ENCODE results near the gene LYSMD1. TPM values are rescaled to one million over a fixed set of nuclear protein-coding genes. Genes with fewer than 3 reads are reported as not detected.

The LYSMD1 gene
- total RNA-seq, 6 experiments from 2014 or later = 5.0 to 6.6 (median 6.0) TPM

DNA sequence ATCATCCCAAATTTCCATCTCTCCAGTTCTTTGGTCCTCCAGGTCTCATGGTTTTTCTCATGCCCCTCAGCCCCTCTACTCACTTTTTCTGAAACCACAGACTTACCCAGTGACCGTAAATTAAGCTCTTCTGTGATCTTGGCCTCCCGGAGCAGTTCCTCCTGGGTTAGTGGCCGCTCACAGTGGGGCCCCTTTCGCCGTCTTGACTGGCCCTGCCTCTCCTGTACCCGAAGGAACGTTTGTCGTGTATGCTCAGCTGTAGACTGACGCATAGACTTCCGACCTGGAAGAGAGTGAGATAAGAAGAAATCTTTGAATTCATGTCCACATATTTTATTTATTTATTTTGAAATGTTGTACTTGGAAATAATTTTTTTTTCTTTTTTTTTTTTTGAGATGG lies 18.5 kb upstream of the LYSMD1 start:
- Mint-ChIP-seq H3K36me3 (ENCODE audit: low read depth) (peaks cover 25% of the 10 kb centered on the region), H3K27me3 (ENCODE audit: insufficient read depth) (no peaks in the 10 kb centered on the region), H3K9me3 (no peaks in the 10 kb centered on the region), H3K4me3 (no peak overlapping the region), H3K4me1 (ENCODE audit: low read depth) (peaks cover 18% of the 10 kb centered on the region), H3K27ac (no peak overlapping the region)
- TF ChIP-seq, protein P1, sequence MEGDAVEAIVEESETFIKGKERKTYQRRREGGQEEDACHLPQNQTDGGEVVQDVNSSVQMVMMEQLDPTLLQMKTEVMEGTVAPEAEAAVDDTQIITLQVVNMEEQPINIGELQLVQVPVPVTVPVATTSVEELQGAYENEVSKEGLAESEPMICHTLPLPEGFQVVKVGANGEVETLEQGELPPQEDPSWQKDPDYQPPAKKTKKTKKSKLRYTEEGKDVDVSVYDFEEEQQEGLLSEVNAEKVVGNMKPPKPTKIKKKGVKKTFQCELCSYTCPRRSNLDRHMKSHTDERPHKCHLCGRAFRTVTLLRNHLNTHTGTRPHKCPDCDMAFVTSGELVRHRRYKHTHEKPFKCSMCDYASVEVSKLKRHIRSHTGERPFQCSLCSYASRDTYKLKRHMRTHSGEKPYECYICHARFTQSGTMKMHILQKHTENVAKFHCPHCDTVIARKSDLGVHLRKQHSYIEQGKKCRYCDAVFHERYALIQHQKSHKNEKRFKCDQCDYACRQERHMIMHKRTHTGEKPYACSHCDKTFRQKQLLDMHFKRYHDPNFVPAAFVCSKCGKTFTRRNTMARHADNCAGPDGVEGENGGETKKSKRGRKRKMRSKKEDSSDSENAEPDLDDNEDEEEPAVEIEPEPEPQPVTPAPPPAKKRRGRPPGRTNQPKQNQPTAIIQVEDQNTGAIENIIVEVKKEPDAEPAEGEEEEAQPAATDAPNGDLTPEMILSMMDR (IDR thresholded peaks at IDR 0.05) = no peak
- DNase-seq = no peak

- Mint-ChIP-seq H3K27ac (no peak overlapping the region; the same call in 1 of the 2 replicates), H3K4me3 (no peak overlapping the region)
Measured at GRCh38 chr1:151176514-151177045, 10.9 kb upstream of the LYSMD1 start.

DNA sequence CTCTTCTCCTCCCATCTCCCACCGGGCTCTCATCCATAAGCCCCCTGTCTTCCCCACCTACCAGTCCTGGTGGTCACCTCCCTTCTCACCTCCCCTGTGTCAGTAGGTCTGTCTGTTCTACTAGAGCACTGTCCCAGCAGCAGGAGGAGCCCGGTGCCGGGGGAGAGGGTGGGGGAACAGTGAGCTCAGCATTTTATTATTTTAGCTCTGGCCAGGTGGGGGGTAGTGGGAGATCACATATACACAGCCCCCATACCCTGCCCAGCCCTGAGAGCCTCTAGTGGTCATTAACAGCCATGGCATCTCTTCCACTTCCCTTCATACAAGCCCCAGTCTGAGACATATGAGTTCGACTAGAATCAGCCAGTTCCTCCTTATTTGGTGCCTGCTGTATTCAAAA lies 10.2 kb upstream of the LYSMD1 start, which contains the start of gene TMOD4:
TSS of gene TMOD4 (minus strand) at position 119 of the 400 bp plus-strand sequence. CDS start 1,106 bp downstream, outside the sequence.
- H3K36me3 Mint-ChIP-seq (ENCODE audit: low read depth) = peaks cover 7% of the 10 kb centered on the region
- peak within 1 kb of the TSS; percentile 12; the same call in 1 of the 2 replicates for H3K27ac Mint-ChIP-seq
- H3K4me1 Mint-ChIP-seq (ENCODE audit: low read depth) = no peaks in the 10 kb centered on the region; the same call in 1 of the 2 replicates
- TF ChIP-seq, protein P1 (IDR thresholded peaks at IDR 0.05) = peak; percentile 73
- peaks cover 5% of the 10 kb centered on the region for H3K27me3 Mint-ChIP-seq (ENCODE audit: insufficient read depth)
- no peak within 1 kb of the TSS for H3K4me3 Mint-ChIP-seq
- DNase-seq = no peak
- no peaks in the 10 kb centered on the region for H3K9me3 Mint-ChIP-seq

More at GRCh38 chr1:151176514-151177045, 10.9 kb upstream of the LYSMD1 start:
- DNase-seq = no peak
- Mint-ChIP-seq H3K4me1 (ENCODE audit: low read depth) (no peaks in the 10 kb centered on the region; the same call in 1 of the 2 replicates), H3K9me3 (no peaks in the 10 kb centered on the region), H3K36me3 (ENCODE audit: low read depth) (peaks cover 9% of the 10 kb centered on the region), H3K27me3 (ENCODE audit: insufficient read depth) (peaks cover 5% of the 10 kb centered on the region)
- TF ChIP-seq, protein P1 (IDR thresholded peaks at IDR 0.05) = no peak

DNA sequence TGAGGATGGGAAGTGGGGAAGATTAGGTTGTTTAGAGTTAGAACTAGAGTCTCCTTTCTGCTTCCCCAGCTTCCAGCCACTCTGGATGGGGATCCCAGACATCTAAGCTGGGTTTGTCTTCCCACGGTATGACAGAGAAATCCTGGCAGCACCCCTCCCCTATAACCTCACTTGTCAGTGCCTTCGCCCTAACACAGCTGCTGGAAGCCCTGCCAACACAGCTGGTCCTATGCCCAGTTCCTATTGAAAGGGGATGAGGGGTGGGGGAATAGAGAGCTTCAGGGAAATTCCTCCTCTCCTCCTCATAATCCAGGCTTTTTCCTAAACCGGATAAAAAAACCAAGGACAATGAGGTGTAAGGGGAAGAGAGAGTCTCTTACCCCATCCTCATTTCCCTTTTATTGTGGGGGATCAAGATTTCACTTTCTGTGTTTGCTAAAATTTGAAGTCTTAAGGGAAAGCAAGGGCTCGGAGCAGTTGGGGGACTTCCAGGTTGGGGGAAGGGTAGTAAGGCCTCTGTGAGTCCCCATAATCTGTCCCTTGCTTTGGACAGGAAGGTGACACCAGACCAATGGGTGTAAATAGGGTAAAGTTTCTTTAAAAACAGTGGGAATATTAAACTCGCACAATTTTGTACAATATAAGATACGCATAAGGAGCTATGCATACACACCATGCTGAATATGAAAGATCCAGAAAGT lies 9.5 kb upstream of the LYSMD1 start:
- H3K4me3 Mint-ChIP-seq = no peak overlapping the region

GRCh38 chr1:151171190-151171589 lies 5.5 kb upstream of the LYSMD1 start:
- Mint-ChIP-seq H3K4me3 (no peak overlapping the region), H3K4me1 (ENCODE audit: low read depth) (peaks cover 13% of the 10 kb centered on the region), H3K27me3 (ENCODE audit: insufficient read depth) (peaks cover 4% of the 10 kb centered on the region), H3K27ac (no peak overlapping the region), H3K9me3 (no peaks in the 10 kb centered on the region), H3K36me3 (ENCODE audit: low read depth) (peaks cover 10% of the 10 kb centered on the region)
- TF ChIP-seq, protein P1 (IDR thresholded peaks at IDR 0.05) = no peak
- no peak for DNase-seq

More for the DNA sequence above, 9.5 kb upstream of the LYSMD1 start:
- DNase-seq = no peak
- H3K27me3 Mint-ChIP-seq (ENCODE audit: insufficient read depth) = peaks cover 5% of the 10 kb centered on the region
- TF ChIP-seq, protein P1 (IDR thresholded peaks at IDR 0.05) = no peak
- no peak overlapping the region for H3K27ac Mint-ChIP-seq
- H3K9me3 Mint-ChIP-seq = no peaks in the 10 kb centered on the region
- H3K36me3 Mint-ChIP-seq (ENCODE audit: low read depth) = peaks cover under 1% of the 10 kb centered on the region; the same call in 1 of the 2 replicates
- no peaks in the 10 kb centered on the region; the same call in 1 of the 2 replicates for H3K4me1 Mint-ChIP-seq (ENCODE audit: low read depth)

Measured in HFFc6 (cell line).